GM12878 (cell line): ENCODE results near the gene BDNF. TPM values are rescaled to one million over a fixed set of nuclear protein-coding genes. Genes with fewer than 3 reads are reported as not detected.

ENCODE experiments used
- CHD2 ChIP-seq: IDR thresholded peaks from 2 replicates; pipeline ENCODE4 v1.6.1; 2011; ENCODE audit warnings: low read depth, low read length, improper control_type of control experiment, borderline replicate concordance
- CREM ChIP-seq: IDR thresholded peaks from 2 replicates; pipeline ENCODE4 v1.6.1; 2014; ENCODE audit warnings: antibody characterized with exemption, low read depth
- EZH2 ChIP-seq: IDR thresholded peaks from 2 replicates; pipeline ENCODE4 v1.6.1; 2012; ENCODE audit warnings: low read depth, mild to moderate bottlenecking, control low read depth, inconsistent platforms, low read length, borderline replicate concordance; ENCODE audit not compliant: control insufficient read depth
- FOS ChIP-seq: IDR thresholded peaks from 3 replicates; pipeline ENCODE4 v1.6.1; 2011; ENCODE audit warnings: borderline replicate concordance; ENCODE audit not compliant: insufficient read length; ENCODE audit errors: extremely low read depth
- FOXK2 ChIP-seq: fragments of 450-650 bp; IDR thresholded peaks from 2 replicates; pipeline ENCODE4 v1.6.1; 2017; ENCODE audit warnings: mild to moderate bottlenecking, moderate library complexity
- JUNB ChIP-seq: IDR thresholded peaks from 2 replicates; pipeline ENCODE4 v1.6.1; 2016; ENCODE audit warnings: antibody characterized with exemption, mild to moderate bottlenecking
- RAD21 ChIP-seq: IDR thresholded peaks from 2 replicates; pipeline ENCODE4 v1.6.1; 2011; ENCODE audit warnings: mild to moderate bottlenecking, low read depth, low read length, moderate library complexity; ENCODE audit not compliant: insufficient read depth
- RFX5 ChIP-seq: IDR thresholded peaks from 2 replicates; pipeline ENCODE4 v1.6.1; 2011; ENCODE audit warnings: low read depth, low read length, improper control_type of control experiment
- RUNX3 ChIP-seq: IDR thresholded peaks from 2 replicates; pipeline ENCODE4 v1.6.1; 2012; ENCODE audit warnings: low read length, inconsistent platforms
- SRF ChIP-seq, 2 experiments: IDR thresholded peaks; 2 replicates each; pipeline ENCODE4 v1.6.1; 2011; ENCODE audit warnings: low read depth in 2 of 2, low read length in 2 of 2, mild to moderate bottlenecking in 1 of 2, moderate library complexity in 1 of 2
- TARDBP ChIP-seq: IDR thresholded peaks from 2 replicates; pipeline ENCODE4 v1.6.1; 2016; ENCODE audit warnings: borderline replicate concordance
- polyA plus RNA-seq, 11 experiments: library from polyadenylated mRNA; depleted of rRNA in 4 of 11; unstranded in 6 of 11; stranded (reverse) in 5 of 11; fragments of >200 nt; fragmentation: Nextera tagmentation in 4 of 11; fragmentation: Illumina TruSeq in 1 of 11; extraction: Ambion mirVana in 4 of 11; extraction: Trizol in 1 of 11; gene quantifications; 1 replicate in 1 of 11; 2 replicates in 10 of 11; pipeline versions ENCODE4 v1.2.1 to v1.2.3, GENCODE V29; 2011 to 2016; ENCODE audit warnings: inconsistent platforms in 2 of 11, missing spikeins in 2 of 11, low read depth in 1 of 11
- total RNA-seq, 4 experiments: library from RNA; depleted of rRNA in 3 of 4; stranded (reverse); fragments of >200 nt in 3 of 4; fragmentation: Illumina TruSeq in 1 of 4; extraction: Trizol in 1 of 4; gene quantifications; 2 replicates each; pipeline versions ENCODE4 v1.2.1 to v1.2.3, GENCODE V29; 2013 to 2021
- TF ChIP-seq, protein P1 (sequence below): fragments of 450-650 bp; IDR thresholded peaks from 2 replicates; pipeline ENCODE4 v1.6.1; 2017; ENCODE audit warnings: mild to moderate bottlenecking, moderate library complexity
- TF ChIP-seq, protein P2 (sequence below): fragments of 450-650 bp; IDR thresholded peaks from 2 replicates; pipeline ENCODE4 v1.6.1; 2017; ENCODE audit warnings: antibody characterized with exemption, mild to moderate bottlenecking, moderate library complexity

The BDNF gene
- total and polyA plus RNA-seq, 10 of the 15 experiments (the other 5 are each of a cell fraction or from before 2014, with no cell fraction given) = 0.02 to 0.24 (median 0.06) TPM; not detected in 2

- TF ChIP-seq, protein P1, sequence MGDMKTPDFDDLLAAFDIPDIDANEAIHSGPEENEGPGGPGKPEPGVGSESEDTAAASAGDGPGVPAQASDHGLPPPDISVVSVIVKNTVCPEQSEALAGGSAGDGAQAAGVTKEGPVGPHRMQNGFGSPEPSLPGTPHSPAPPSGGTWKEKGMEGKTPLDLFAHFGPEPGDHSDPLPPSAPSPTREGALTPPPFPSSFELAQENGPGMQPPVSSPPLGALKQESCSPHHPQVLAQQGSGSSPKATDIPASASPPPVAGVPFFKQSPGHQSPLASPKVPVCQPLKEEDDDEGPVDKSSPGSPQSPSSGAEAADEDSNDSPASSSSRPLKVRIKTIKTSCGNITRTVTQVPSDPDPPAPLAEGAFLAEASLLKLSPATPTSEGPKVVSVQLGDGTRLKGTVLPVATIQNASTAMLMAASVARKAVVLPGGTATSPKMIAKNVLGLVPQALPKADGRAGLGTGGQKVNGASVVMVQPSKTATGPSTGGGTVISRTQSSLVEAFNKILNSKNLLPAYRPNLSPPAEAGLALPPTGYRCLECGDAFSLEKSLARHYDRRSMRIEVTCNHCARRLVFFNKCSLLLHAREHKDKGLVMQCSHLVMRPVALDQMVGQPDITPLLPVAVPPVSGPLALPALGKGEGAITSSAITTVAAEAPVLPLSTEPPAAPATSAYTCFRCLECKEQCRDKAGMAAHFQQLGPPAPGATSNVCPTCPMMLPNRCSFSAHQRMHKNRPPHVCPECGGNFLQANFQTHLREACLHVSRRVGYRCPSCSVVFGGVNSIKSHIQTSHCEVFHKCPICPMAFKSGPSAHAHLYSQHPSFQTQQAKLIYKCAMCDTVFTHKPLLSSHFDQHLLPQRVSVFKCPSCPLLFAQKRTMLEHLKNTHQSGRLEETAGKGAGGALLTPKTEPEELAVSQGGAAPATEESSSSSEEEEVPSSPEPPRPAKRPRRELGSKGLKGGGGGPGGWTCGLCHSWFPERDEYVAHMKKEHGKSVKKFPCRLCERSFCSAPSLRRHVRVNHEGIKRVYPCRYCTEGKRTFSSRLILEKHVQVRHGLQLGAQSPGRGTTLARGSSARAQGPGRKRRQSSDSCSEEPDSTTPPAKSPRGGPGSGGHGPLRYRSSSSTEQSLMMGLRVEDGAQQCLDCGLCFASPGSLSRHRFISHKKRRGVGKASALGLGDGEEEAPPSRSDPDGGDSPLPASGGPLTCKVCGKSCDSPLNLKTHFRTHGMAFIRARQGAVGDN = no peak
- TF ChIP-seq JUNB = no peak
- TF ChIP-seq RUNX3 = no peak
- no peak for TF ChIP-seq FOXK2
- no peak for TF ChIP-seq RAD21
- no peak for TF ChIP-seq EZH2
- TF ChIP-seq RFX5 = no peak
- no peak for TF ChIP-seq TARDBP
- no peak for TF ChIP-seq FOS
- TF ChIP-seq, protein P2, sequence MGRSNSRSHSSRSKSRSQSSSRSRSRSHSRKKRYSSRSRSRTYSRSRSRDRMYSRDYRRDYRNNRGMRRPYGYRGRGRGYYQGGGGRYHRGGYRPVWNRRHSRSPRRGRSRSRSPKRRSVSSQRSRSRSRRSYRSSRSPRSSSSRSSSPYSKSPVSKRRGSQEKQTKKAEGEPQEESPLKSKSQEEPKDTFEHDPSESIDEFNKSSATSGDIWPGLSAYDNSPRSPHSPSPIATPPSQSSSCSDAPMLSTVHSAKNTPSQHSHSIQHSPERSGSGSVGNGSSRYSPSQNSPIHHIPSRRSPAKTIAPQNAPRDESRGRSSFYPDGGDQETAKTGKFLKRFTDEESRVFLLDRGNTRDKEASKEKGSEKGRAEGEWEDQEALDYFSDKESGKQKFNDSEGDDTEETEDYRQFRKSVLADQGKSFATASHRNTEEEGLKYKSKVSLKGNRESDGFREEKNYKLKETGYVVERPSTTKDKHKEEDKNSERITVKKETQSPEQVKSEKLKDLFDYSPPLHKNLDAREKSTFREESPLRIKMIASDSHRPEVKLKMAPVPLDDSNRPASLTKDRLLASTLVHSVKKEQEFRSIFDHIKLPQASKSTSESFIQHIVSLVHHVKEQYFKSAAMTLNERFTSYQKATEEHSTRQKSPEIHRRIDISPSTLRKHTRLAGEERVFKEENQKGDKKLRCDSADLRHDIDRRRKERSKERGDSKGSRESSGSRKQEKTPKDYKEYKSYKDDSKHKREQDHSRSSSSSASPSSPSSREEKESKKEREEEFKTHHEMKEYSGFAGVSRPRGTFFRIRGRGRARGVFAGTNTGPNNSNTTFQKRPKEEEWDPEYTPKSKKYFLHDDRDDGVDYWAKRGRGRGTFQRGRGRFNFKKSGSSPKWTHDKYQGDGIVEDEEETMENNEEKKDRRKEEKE = no peak
- TF ChIP-seq CHD2 = no peak
- no peak for TF ChIP-seq CREM
- no peak for TF ChIP-seq SRF (IDR thresholded peaks at IDR 0.05; ENCODE audit: low read depth in 2 of 2, low read length in 2 of 2)
These were observed 90.0 kb downstream of the BDNF start (continued) for GRCh38 chr11:27610280-27610679.
